ENCODE data around the gene LRRC45.

DNA sequence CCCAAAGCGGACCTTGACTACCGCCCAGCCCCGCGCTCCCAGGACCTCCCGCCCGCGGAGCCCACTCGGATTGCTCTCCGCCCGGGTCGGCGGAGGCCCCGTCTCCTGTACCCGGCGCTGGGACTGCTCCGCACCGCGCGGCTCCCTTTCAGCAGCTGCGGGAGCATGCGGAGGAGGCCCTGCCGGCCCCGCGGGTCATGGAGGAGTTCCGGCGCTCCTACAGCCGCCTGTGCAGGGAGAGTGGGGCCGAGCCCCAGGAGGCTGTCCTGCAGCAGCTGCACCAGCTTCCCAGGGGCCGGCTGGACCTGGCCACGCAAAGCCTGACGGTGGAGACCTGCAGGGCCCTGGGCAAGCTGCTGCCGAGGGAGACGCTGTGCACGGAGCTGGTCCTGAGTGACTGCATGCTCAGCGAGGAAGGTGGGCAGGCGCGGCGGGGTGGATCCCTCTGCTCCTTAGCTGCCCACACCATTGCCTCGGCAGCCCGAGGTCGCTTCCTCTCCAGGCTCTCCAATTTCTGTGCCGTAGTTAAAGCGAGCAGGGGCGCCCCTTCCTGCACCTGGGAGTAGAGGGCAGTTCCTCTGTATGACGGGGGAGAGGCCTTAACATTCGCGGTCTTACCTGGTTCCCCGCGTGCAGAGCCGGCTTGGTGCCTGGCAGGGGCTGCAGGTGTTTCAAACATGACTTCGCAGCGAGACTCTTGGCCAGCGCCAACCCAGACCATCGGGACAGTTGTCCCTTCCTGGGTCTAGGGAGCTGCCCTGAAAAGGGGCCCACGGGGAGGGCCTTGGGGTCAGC lies 539 bp downstream of the LRRC45 start:
- TF ChIP-seq CTCF (IDR thresholded peaks at IDR 0.05) (no peak), POLR2A (IDR thresholded peaks at IDR 0.05) (no peak), POLR2AphosphoS5 (IDR thresholded peaks at IDR 0.05) (no peak)

All from prostate gland (tissue), 2 donors.